K562 (cell line): Measurements from ENCODE around the gene FBXO46.

Experiments
- ELF1 ChIP-seq: fragments of 200-800 bp; sonication (Bioruptor generic); IDR thresholded peaks from 2 replicates; pipeline ENCODE4 v1.6.1; 2016; ENCODE audit warnings: missing genetic modification characterization, missing compliant biosample characterization
- EP400 ChIP-seq: fragments of 450-650 bp; IDR thresholded peaks from 2 replicates; pipeline ENCODE4 v1.6.1; 2017; ENCODE audit warnings: antibody characterized with exemption, mild to moderate bottlenecking, moderate library complexity
- MAFK ChIP-seq: IDR thresholded peaks from 2 replicates; pipeline ENCODE4 v1.6.1; 2011; ENCODE audit warnings: low read length, improper control_type of control experiment
- MYC ChIP-seq, 2 experiments: fragments of 250-450 bp in 1 of 2; sonication (Bioruptor Pico) in 1 of 2; IDR thresholded peaks; 2 replicates each; pipeline versions ENCODE4 v1.5.1 to v1.6.1; 2012 to 2021; ENCODE audit warnings: low read depth in 2 of 2, borderline replicate concordance in 1 of 2, improper control_type of control experiment in 1 of 2, low read length in 1 of 2, mild to moderate bottlenecking in 1 of 2, moderate library complexity in 1 of 2
- MYNN ChIP-seq, 2 experiments: sonication (generic); formaldehyde crosslinking in 1 of 2; IDR thresholded peaks; 2 replicates each; pipeline versions ENCODE4 v1.5.0 to v1.6.1; 2016 to 2020; ENCODE audit warnings: antibody characterized with exemption in 1 of 2, missing genetic modification reagents in 1 of 2
- RERE ChIP-seq: sonication (generic); formaldehyde crosslinking; IDR thresholded peaks from 2 replicates; pipeline ENCODE4 v1.8.0; 2023; ENCODE audit warnings: missing genetic modification reagents, mild to moderate bottlenecking, borderline replicate concordance
- SIRT6 ChIP-seq: IDR thresholded peaks from one replicate; pipeline ENCODE4 v1.6.1; 2012; ENCODE audit warnings: low read depth, mild to moderate bottlenecking, control low read depth, inconsistent platforms, low read length, moderate library complexity
- SRF ChIP-seq, 2 experiments: fragments of 250-450, 450-650 bp in 1 of 2; sonication (Bioruptor Pico) in 1 of 2; sonication (generic) in 1 of 2; formaldehyde crosslinking; IDR thresholded peaks; 2 replicates each; pipeline versions ENCODE4 v1.5.0 to v1.5.1; 2020 to 2022; ENCODE audit warnings: mild to moderate bottlenecking in 1 of 2, missing genetic modification reagents in 1 of 2
- SRSF3 ChIP-seq: fragments of 200-400 bp; formaldehyde crosslinking; IDR thresholded peaks from 2 replicates; pipeline ENCODE4 v1.6.1; 2016; ENCODE audit warnings: mild to moderate bottlenecking, low read length, moderate library complexity; ENCODE audit not compliant: insufficient read depth
- TBP ChIP-seq: optimal IDR thresholded peaks from 2 replicates; pipeline ENCODE3; 2011; ENCODE audit warnings: low read depth, low read length, improper control_type of control experiment
- ZFX ChIP-seq: sonication (generic); formaldehyde crosslinking; IDR thresholded peaks from 2 replicates; pipeline ENCODE4 v1.8.0; 2022; ENCODE audit warnings: mild to moderate bottlenecking, missing genetic modification reagents, moderate library complexity
- ZNF277 ChIP-seq: fragments of 250-450 bp; sonication (Bioruptor Pico); IDR thresholded peaks from 2 replicates; pipeline ENCODE4 v1.8.0; 2022; ENCODE audit warnings: inconsistent platforms, mild to moderate bottlenecking, moderate library complexity, borderline replicate concordance
- TF ChIP-seq, protein P1 (sequence below): sonication (generic); formaldehyde crosslinking; IDR thresholded peaks from 2 replicates; pipeline ENCODE4 v1.8.0; 2022; ENCODE audit warnings: mild to moderate bottlenecking, missing genetic modification reagents

- TF ChIP-seq EP400 (no peak), SIRT6 (no peak), MAFK (no peak), ZNF277 (no peak), ZFX (CRISPR knock-in tag) (no peak), SRF (CRISPR knock-in tag; IDR thresholded peaks at IDR 0.05) (no peak), SRSF3 (no peak), ELF1 (tag) (no peak), RERE (CRISPR knock-in tag) (no peak), MYC (IDR thresholded peaks at IDR 0.05; ENCODE audit: low read depth, low read length) (no peak), MYC (CRISPR knock-in tag; IDR thresholded peaks at IDR 0.05; ENCODE audit: borderline replicate concordance, low read depth) (no peak), MYNN (IDR thresholded peaks at IDR 0.05) (no peak), MYNN (CRISPR knock-in tag; IDR thresholded peaks at IDR 0.05) (no peak), TBP (no peak)
- TF ChIP-seq, protein P1, sequence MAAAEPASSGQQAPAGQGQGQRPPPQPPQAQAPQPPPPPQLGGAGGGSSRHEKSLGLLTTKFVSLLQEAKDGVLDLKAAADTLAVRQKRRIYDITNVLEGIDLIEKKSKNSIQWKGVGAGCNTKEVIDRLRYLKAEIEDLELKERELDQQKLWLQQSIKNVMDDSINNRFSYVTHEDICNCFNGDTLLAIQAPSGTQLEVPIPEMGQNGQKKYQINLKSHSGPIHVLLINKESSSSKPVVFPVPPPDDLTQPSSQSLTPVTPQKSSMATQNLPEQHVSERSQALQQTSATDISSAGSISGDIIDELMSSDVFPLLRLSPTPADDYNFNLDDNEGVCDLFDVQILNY, result no peak
Measured at GRCh38 chr19:45742969-45743368, 12.3 kb upstream of the FBXO46 start.
